GM10248 (cell line): ENCODE results near the gene OR52M1.

ENCODE experiments used
- CTCF ChIA-PET: fragments of 300-600 bp; sonication (Branson Sonifier 250); formaldehyde crosslinking; extraction: SDS; loops from one replicate; lab custom pipeline; 2021; ENCODE audit warnings: antibody characterized with exemption; lab: Yijun Ruan, JAX
- POLR2A ChIA-PET: fragments of 350-650 bp; sonication (Branson Sonifier 250); formaldehyde crosslinking; extraction: SDS; loops from one replicate; lab custom pipeline; 2020; ENCODE audit warnings: antibody characterized with exemption; lab: Yijun Ruan, JAX
- DNase-seq: peaks from one replicate; pipeline ENCODE4 v3.0.0; 2012; ENCODE audit errors: extremely low spot score
- TF ChIP-seq, protein P1 (sequence below): IDR thresholded peaks from 2 replicates; pipeline ENCODE4 v1.5.1; 2012; ENCODE audit warnings: mild to moderate bottlenecking, low read depth; ENCODE audit errors: extremely low read depth, missing control alignments, control extremely low read depth

Gene OR52M1

DNA sequence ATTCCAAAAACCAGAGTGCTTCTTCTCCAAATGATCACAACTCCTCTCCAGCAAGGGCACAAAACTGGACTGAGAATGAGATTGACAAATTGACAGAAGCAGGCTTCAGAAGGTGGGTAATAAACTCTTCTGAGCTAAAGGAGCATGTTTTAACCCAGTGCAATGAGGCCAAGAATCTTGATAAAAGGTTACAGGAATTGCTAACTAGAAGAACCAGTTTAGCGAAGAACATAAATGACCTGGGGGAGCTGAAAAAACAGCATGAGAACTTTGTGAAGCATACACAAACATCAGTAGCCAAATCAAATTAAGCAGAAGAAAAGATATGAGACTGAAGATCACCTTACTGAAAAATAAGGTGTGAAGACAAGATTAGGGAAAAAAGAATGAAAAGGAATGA is 15.5 kb downstream of the OR52M1 start:
- ChIA-PET CTCF (interaction anchor here (1.3 to 1.4 kb wide), 2 partner anchors 17 to 21 kb away, joined by 3 to 4 read pairs; no protein-coding TSS in a partner anchor), POLR2A (no interaction called here)
- DNase-seq = no peak

GRCh38 chr11:4565371-4565770 is 20.4 kb downstream of the OR52M1 start:
- POLR2A ChIA-PET = no interaction called here
- no peak for DNase-seq
- CTCF ChIA-PET = no interaction called here
- TF ChIP-seq, protein P1, sequence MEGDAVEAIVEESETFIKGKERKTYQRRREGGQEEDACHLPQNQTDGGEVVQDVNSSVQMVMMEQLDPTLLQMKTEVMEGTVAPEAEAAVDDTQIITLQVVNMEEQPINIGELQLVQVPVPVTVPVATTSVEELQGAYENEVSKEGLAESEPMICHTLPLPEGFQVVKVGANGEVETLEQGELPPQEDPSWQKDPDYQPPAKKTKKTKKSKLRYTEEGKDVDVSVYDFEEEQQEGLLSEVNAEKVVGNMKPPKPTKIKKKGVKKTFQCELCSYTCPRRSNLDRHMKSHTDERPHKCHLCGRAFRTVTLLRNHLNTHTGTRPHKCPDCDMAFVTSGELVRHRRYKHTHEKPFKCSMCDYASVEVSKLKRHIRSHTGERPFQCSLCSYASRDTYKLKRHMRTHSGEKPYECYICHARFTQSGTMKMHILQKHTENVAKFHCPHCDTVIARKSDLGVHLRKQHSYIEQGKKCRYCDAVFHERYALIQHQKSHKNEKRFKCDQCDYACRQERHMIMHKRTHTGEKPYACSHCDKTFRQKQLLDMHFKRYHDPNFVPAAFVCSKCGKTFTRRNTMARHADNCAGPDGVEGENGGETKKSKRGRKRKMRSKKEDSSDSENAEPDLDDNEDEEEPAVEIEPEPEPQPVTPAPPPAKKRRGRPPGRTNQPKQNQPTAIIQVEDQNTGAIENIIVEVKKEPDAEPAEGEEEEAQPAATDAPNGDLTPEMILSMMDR = no peak

More for the DNA sequence above, 15.5 kb downstream of the OR52M1 start:
- TF ChIP-seq, protein P1 = no peak

GRCh38 chr11:4569075-4569474 is 24.1 kb downstream of the OR52M1 start:
- ChIA-PET POLR2A (no interaction called here), CTCF (no interaction called here)
- DNase-seq = no peak
- TF ChIP-seq, protein P1 = no peak

GRCh38 chr11:4576880-4577279 is 31.9 kb downstream of the OR52M1 start:
- ChIA-PET POLR2A (no interaction called here), CTCF (interaction anchor here (1.2 to 1.4 kb wide), 4 partner anchors 10 to 38 kb away, joined by 3 to 4 read pairs (median 4); no protein-coding TSS in a partner anchor)
- no peak for DNase-seq
- TF ChIP-seq, protein P1 = no peak

GRCh38 chr11:4577761-4578160 is 32.8 kb downstream of the OR52M1 start:
- CTCF ChIA-PET = interaction anchor here (1.1 to 1.4 kb wide), 5 partner anchors 11 to 39 kb away, joined by 3 to 4 read pairs (median 4); no protein-coding TSS in a partner anchor

DNA sequence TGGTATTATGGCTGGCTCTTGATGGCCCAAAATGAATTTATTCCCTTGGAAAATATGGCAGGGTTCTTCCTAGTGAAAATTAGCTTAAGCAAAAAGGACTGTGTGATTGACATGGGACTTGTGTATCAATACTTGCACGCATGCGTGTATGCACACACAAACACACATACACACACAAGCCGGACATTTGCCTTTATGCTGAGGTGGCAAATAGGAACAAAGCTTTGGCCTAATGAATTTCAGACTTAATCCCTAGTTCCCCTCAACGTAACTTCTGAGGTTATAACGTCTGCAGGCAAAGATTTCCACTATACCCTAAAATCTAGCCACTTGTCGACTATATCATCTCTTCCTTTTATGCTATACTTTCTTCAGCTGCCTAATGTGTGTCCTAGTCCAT is 33.6 kb downstream of the OR52M1 start:
- ChIA-PET POLR2A (no interaction called here), CTCF (interaction anchor here (1.1 kb wide), 1 partner anchor 12 kb away, joined by 3 read pairs; no protein-coding TSS in a partner anchor)
- TF ChIP-seq, protein P1 = no peak
- no peak for DNase-seq

More at GRCh38 chr11:4577761-4578160, 32.8 kb downstream of the OR52M1 start:
- no peak for DNase-seq
- TF ChIP-seq, protein P1 = no peak
- POLR2A ChIA-PET = no interaction called here
